Astrocyte (in vitro differentiated cells and primary cell): ENCODE results near the gene DCLK1.

Experiments used
- CTCF ChIP-seq: IDR thresholded peaks from 2 replicates; pipeline ENCODE4 v1.5.1; 2011; ENCODE audit warnings: low read depth, mild to moderate bottlenecking, inconsistent platforms, low read length, moderate library complexity; ENCODE audit not compliant: insufficient read depth
- EZH2 ChIP-seq: IDR thresholded peaks from 2 replicates; pipeline ENCODE4 v1.6.1; 2012; ENCODE audit warnings: mild to moderate bottlenecking, low read length, inconsistent platforms; ENCODE audit not compliant: insufficient read depth

GRCh38 chr13:35988648-35989081 lies 142.5 kb downstream of the DCLK1 start:
- TF ChIP-seq CTCF: no peak
- no peak for TF ChIP-seq EZH2
